Heart right ventricle (tissue), 16 donors: ENCODE measurements around the gene SPATA17. TPM values are rescaled to one million over a fixed set of nuclear protein-coding genes. Genes with fewer than 3 reads are reported as not detected.
A peak's percentile ranks its signal among the peaks of the same experiment; 100 is the strongest.
"Not testable (repeated sequence)": the region's sequence is repeated elsewhere in the genome, so short reads cannot be mapped to it uniquely, and the experiment has no call there.

Experiments used
- ATAC-seq, 8 donors: fragments of 200-7000 bp; cut with Tn5 transposase; one replicate each; pipeline ENCODE4 v1.9.1; 2020; ENCODE audit warnings: mild to moderate bottlenecking in 8 of 8, moderate library complexity in 8 of 8, moderate number of reproducible peaks in 1 of 8
- DNase-seq, 2 donors: peaks; one replicate each; pipeline ENCODE4 v3.0.0-alpha.2; 2020
- H3K27ac ChIP-seq, 10 donors: fragments of 200-600 bp; sonication (generic) in 2 of 10; one replicate each; pipeline versions ENCODE4 v1.5.0 to v1.8.0; 2020 to 2022; ENCODE audit warnings: mild to moderate bottlenecking in 3 of 10
- H3K27me3 ChIP-seq, 7 donors: fragments of 200-600 bp; one replicate each; pipeline ENCODE4 v1.8.0; 2021 to 2022; ENCODE audit warnings: mild to moderate bottlenecking in 2 of 7
- H3K36me3 ChIP-seq, 9 donors: fragments of 200-600 bp; sonication (generic) in 1 of 9; one replicate each; pipeline versions ENCODE4 v1.5.0 to v1.8.0; 2020 to 2022; ENCODE audit warnings: mild to moderate bottlenecking in 2 of 9
- H3K4me1 ChIP-seq, 9 donors: fragments of 200-600 bp; sonication (generic) in 1 of 9; one replicate each; pipeline versions ENCODE4 v1.5.0 to v1.8.0; 2020 to 2022; ENCODE audit warnings: mild to moderate bottlenecking in 4 of 9
- H3K4me3 ChIP-seq, 10 donors: fragments of 200-600 bp; sonication (generic) in 2 of 10; one replicate each; pipeline versions ENCODE4 v1.5.0 to v1.8.0; 2020 to 2022; ENCODE audit warnings: mild to moderate bottlenecking in 7 of 10, moderate library complexity in 2 of 10
- H3K9me3 ChIP-seq, 11 donors: fragments of 200-600 bp in 10 of 11; sonication (generic) in 2 of 11; one replicate each; pipeline versions ENCODE4 v1.5.0 to v1.8.0; 2013 to 2022; ENCODE audit warnings: mild to moderate bottlenecking in 2 of 11, control low read depth in 1 of 11, moderate library complexity in 1 of 11
- CTCF ChIP-seq, 9 donors: fragments of 200-600 bp; sonication (generic) in 2 of 9; IDR thresholded peaks; one replicate each; pipeline versions ENCODE4 v1.5.0 to v1.8.0; 2021 to 2022; ENCODE audit warnings: antibody characterized with exemption in 9 of 9, mild to moderate bottlenecking in 5 of 9, moderate library complexity in 1 of 9
- WGBS, 2 donors: extraction: QIAGEN DNeasy Blood & Tissue Kit; methylation state at CpG; one replicate each; pipeline ENCODE4 v1.1.7; 2013; ENCODE audit warnings: inconsistent platforms in 1 of 2; 5-methylcytosine and 5-hydroxymethylcytosine counted together
- intact Hi-C, 10 donors: fragments of 100-400 bp; cut with DNase I; formaldehyde crosslinking; loops; one replicate each; pipeline versions ENCODE4 v1.11.1 to v1.14.2; 2022
- long read RNA-seq, 3 donors: library from polyadenylated mRNA; unstranded; transcript quantifications; one replicate each; pipeline ENCODE4 v2.0.0, GENCODE V29; 2020 to 2021
- polyA plus RNA-seq, 2 donors: library from polyadenylated mRNA; stranded (reverse); fragments of 200-250 nt; gene quantifications; one replicate each; pipeline ENCODE4 v1.2.3, GENCODE V29; 2013
- total RNA-seq, 10 donors: library from RNA; stranded (reverse); fragmentation: NEBNext Ultra II Directional in 3 of 10; extraction: Animal tissue kit (Norgen Biotek cat#: 25700) in 3 of 10; gene quantifications; one replicate each; pipeline versions ENCODE4 v1.2.1 to v1.2.4, GENCODE V29; 2021 to 2023
- donor health status: Arrhythmogenic right ventricular cardiomyopathy.
- donor health status: ischemic (EF 13 %, LVEDD 7.1; RV severe dilation, severe dysfunction).
- donor health status: healthy with polysubstance abuse.
- donor health status: DM: no; HTN: yes; CAD: no.
- donor health status: DM: no; HTN: no; CAD: no.
- donor health status: ischemic (EF 25% LVEDD 6.9; RV normal size, moderate dysfunction).
- donor health status: ischemic (EF 25% LVEDD 5.7; RV mildly dilated, moderate dysfunction).
- donor health status: healthy.
- donor health status: DM: yes; HTN: yes; CAD: no.
- donor health status: Ischemic cardiomyopathy.
- donor health status: ischemic (EF 35%, LVEDD 5.7; RV mildly dilated, moderate dysfunction).
- donor health status: nonischemic (EF 11% LVEDD 7.7; RV severe dilation, severe dysfunction).
- donor health status: DM: yes; HTN: yes; CAD: no.
- donor health status: PGD.
- donor health status: ischemic (EF 29% LVEDD 5.4; RV normal size, mild dysfunction).
- donor health status: nonischemic (EF 23%, LVEDD 6.1; RV moderate dilation, normal function).

The SPATA17 gene
- total RNA-seq (1 to 10 TPM in 6 of 10 donors, under 1 TPM in 4; 0.57 to 3.3 (median 1.5) TPM), polyA plus RNA-seq (1 to 10 TPM in 1 of 2 donors, under 1 TPM in 1; 0.51 to 1.2 TPM)
- long read RNA-seq, donor 1 = 0 reads
- long read RNA-seq, donor 2 = 0 reads
- long read RNA-seq, donor 3, partial matches to known transcripts = 0 of 2 reads
- long read RNA-seq, donor 3, other reads (novel, unspliced or antisense) = 2 of 2 reads

GRCh38 chr1:217630711-217631591 lies at the start of gene SPATA17, which contains the start of gene GPATCH2:
TSS of gene SPATA17 (plus strand) at chr1:217631344. CDS start at chr1:217631379, 35 bp downstream.
TSS of gene GPATCH2 (minus strand) at chr1:217631090. CDS start at chr1:217630971, 119 bp downstream.
- Histone ChIP-seq H3K27me3 (no peaks in the 10 kb centered on the region), H3K9me3 (no peaks in the 10 kb centered on the region), H3K4me3 (peak within 1 kb of the TSS; percentile 70 to 94 (median 82)), H3K4me1 (peaks cover 0 to 43% (median 32%) of the 10 kb centered on the region in 9 donors), H3K27ac (peak within 1 kb of the TSS; percentile 69 to 94 (median 86)), H3K36me3 (no peaks in the 10 kb centered on the region)
- intact Hi-C loops = no loop called here
- WGBS, 2 donors = 0 to 1% methylated on average over 42 of the region's 42 CpGs
- DNase-seq (peak; percentile 68 to 85), ATAC-seq (peak; percentile 94 to 98 (median 96))
- TF ChIP-seq CTCF (IDR thresholded peaks at IDR 0.05) = peak in 8 of 9 donors; percentile 6 to 63 (median 43)

GRCh38 chr1:217584286-217584811 lies 46.8 kb upstream of the SPATA17 start:
- H3K36me3 ChIP-seq = peaks cover 0 to 29% (median 0%) of the 10 kb centered on the region in 9 donors
- ATAC-seq, H3K27ac ChIP-seq, H3K4me1 ChIP-seq, H3K9me3 ChIP-seq, intact Hi-C loops, H3K4me3 ChIP-seq, DNase-seq, H3K27me3 ChIP-seq: not testable (repeated sequence)
- WGBS, 2 donors = 99 to 100% methylated on average over 5 of the region's 5 CpGs

- intact Hi-C loops = no loop called here
- no peak for ATAC-seq
- 95 to 96% methylated on average over 2 of the region's 2 CpGs for WGBS, 2 donors
- no peaks in the 10 kb centered on the region for H3K4me1 ChIP-seq
- no peaks in the 10 kb centered on the region for H3K27me3 ChIP-seq
- no peaks in the 10 kb centered on the region for H3K9me3 ChIP-seq
- H3K27ac ChIP-seq = no peak overlapping the region
- no peak for DNase-seq
- no peak for TF ChIP-seq CTCF (IDR thresholded peaks at IDR 0.05)
- H3K36me3 ChIP-seq = peaks cover 0 to 29% (median 0%) of the 10 kb centered on the region in 9 donors
- H3K4me3 ChIP-seq = no peak overlapping the region
Observed at GRCh38 chr1:217585577-217585976, 45.6 kb upstream of the SPATA17 start.

- Histone ChIP-seq H3K4me3 (no peak overlapping the region), H3K36me3 (peaks cover 0 to 25% (median 0%) of the 10 kb centered on the region in 9 donors), H3K27ac (no peak overlapping the region), H3K9me3 (no peaks in the 10 kb centered on the region), H3K4me1 (no peaks in the 10 kb centered on the region), H3K27me3 (no peaks in the 10 kb centered on the region)
- DNase-seq (no peak), ATAC-seq (no peak)
- 71 to 78% methylated on average over 4 of the region's 4 CpGs for WGBS, 2 donors
- no peak for TF ChIP-seq CTCF (IDR thresholded peaks at IDR 0.05)
- intact Hi-C loops = no loop called here
Observed at GRCh38 chr1:217586586-217586985, 44.6 kb upstream of the SPATA17 start.
